Keratinocyte (primary cell): ENCODE results near the gene DIS3L2. TPM values are rescaled to one million over a fixed set of nuclear protein-coding genes. Genes with fewer than 3 reads are reported as not detected.

Experiments
- DNase-seq: peaks from one replicate; pipeline ENCODE4 v3.0.0-alpha.2; 2011; ENCODE audit warnings: low read depth, missing footprints, low spot score
- FAIRE-seq: peaks from 2 replicates; lab custom pipeline; 2011; peaks lifted over from hg19 to GRCh38; lab: Jason Lieb, UNC
- H2AFZ ChIP-seq: 2 replicates; pipeline ENCODE4 v1.6.0; 2012; ENCODE audit warnings: low read length, control low read depth, inconsistent platforms; ENCODE audit not compliant: control insufficient read depth
- H3K27ac ChIP-seq: 2 replicates; pipeline ENCODE4 v1.5.1; 2011; ENCODE audit warnings: low read length; ENCODE audit not compliant: control insufficient read depth, insufficient read depth
- H3K27me3 ChIP-seq: 3 replicates; pipeline ENCODE4 v1.6.0; 2011; ENCODE audit warnings: low read length; ENCODE audit not compliant: control insufficient read depth, insufficient read depth; ENCODE audit errors: extremely low read depth
- H3K36me3 ChIP-seq, 2 experiments: 2 replicates in 1 of 2; 3 replicates in 1 of 2; pipeline ENCODE4 v1.5.1; 2011; ENCODE audit warnings: low read length in 2 of 2, mild to moderate bottlenecking in 1 of 2; ENCODE audit not compliant: control insufficient read depth in 2 of 2, insufficient read depth in 2 of 2; ENCODE audit errors: extremely low read depth in 1 of 2
- H3K4me1 ChIP-seq: 3 replicates; pipeline ENCODE4 v1.5.1; 2011; ENCODE audit warnings: low read length; ENCODE audit not compliant: control insufficient read depth, insufficient read depth; ENCODE audit errors: extremely low read depth
- H3K4me2 ChIP-seq: 3 replicates; pipeline ENCODE4 v1.6.0; 2011; ENCODE audit warnings: low read depth, low read length; ENCODE audit not compliant: control insufficient read depth, insufficient read depth; ENCODE audit errors: extremely low read depth
- H3K4me3 ChIP-seq, 3 experiments: fragments of 200-600 bp in 1 of 3; sonication (generic) in 1 of 3; 2 replicates in 2 of 3; 3 replicates in 1 of 3; pipeline ENCODE4 v1.5.1; 2011 to 2016; ENCODE audit warnings: low read length in 3 of 3, mild to moderate bottlenecking in 3 of 3, control low read depth in 2 of 3, inconsistent platforms in 1 of 3, low read depth in 1 of 3, mixed read lengths in 1 of 3, mixed run types in 1 of 3, moderate library complexity in 1 of 3; ENCODE audit not compliant: control insufficient read depth in 2 of 3, insufficient read depth in 2 of 3; ENCODE audit errors: extremely low read depth in 1 of 3
- H3K79me2 ChIP-seq: 2 replicates; pipeline ENCODE4 v1.6.0; 2012; ENCODE audit warnings: low read length; ENCODE audit not compliant: control insufficient read depth, insufficient read depth
- H3K9ac ChIP-seq: 3 replicates; pipeline ENCODE4 v1.6.0; 2011; ENCODE audit warnings: low read length; ENCODE audit not compliant: control insufficient read depth, insufficient read depth; ENCODE audit errors: extremely low read depth
- H3K9me1 ChIP-seq: 3 replicates; pipeline ENCODE4 v1.6.0; 2011; ENCODE audit warnings: low read length; ENCODE audit not compliant: control insufficient read depth, insufficient read depth; ENCODE audit errors: extremely low read depth
- H3K9me3 ChIP-seq: 2 replicates; pipeline ENCODE4 v1.5.1; 2012; ENCODE audit warnings: low read depth, low read length; ENCODE audit not compliant: control insufficient read depth
- H4K20me1 ChIP-seq: 3 replicates; pipeline ENCODE4 v1.6.0; 2011; ENCODE audit warnings: low read length; ENCODE audit not compliant: control insufficient read depth, insufficient read depth; ENCODE audit errors: extremely low read depth
- CTCF ChIP-seq, 3 experiments: IDR thresholded peaks in 1 of 3; conservative IDR thresholded peaks in 1 of 3; optimal IDR thresholded peaks in 1 of 3; 2 replicates in 2 of 3; 3 replicates in 1 of 3; pipeline versions ENCODE3 to v1.5.1; 2011; ENCODE audit warnings: low read length in 3 of 3, mild to moderate bottlenecking in 3 of 3, moderate library complexity in 2 of 3, control low read depth in 1 of 3, inconsistent platforms in 1 of 3; ENCODE audit not compliant: insufficient read depth in 2 of 3; ENCODE audit errors: extremely low read depth in 1 of 3
- EZH2 ChIP-seq: IDR thresholded peaks from one replicate; pipeline ENCODE4 v1.6.1; 2012; ENCODE audit warnings: inconsistent platforms, mild to moderate bottlenecking, low read length, moderate library complexity
- dilution Hi-C: fragments of 300-500 bp; cut with MboI; formaldehyde crosslinking; loops from one replicate; pipeline ENCODE4 v1.7.0; 2020; ENCODE audit warnings: low sequenced_read_pairs; ENCODE audit not compliant: extremely low pct_ligation_motif_present
- polyA plus RNA-seq, 5 experiments: library from polyadenylated mRNA; depleted of rRNA in 3 of 5; stranded (reverse) in 3 of 5; stranded (forward) in 1 of 5; unstranded in 1 of 5; fragments of >200 nt; gene quantifications; 1 replicate in 1 of 5; 2 replicates in 3 of 5; 3 replicates in 1 of 5; pipeline versions ENCODE4 v1.2.1 to v1.2.3, GENCODE V29; 2011 to 2012; ENCODE audit warnings: missing spikeins in 2 of 5, low read depth in 1 of 5, low replicate concordance in 1 of 5

Gene DIS3L2
- polyA plus RNA-seq, 1 donor (not counting 4 experiments of a cell fraction or from before 2014, with no cell fraction given), result 8.6 TPM

GRCh38 chr2:231923010-231923344 lies 38.5 kb upstream of the DIS3L2 start:
- H4K20me1 ChIP-seq, result no peaks in the 10 kb centered on the region
- H3K4me3 ChIP-seq, result no peak overlapping the region
- FAIRE-seq (no peak), DNase-seq (no peak)
- H3K9ac ChIP-seq, result no peak overlapping the region
- no peak overlapping the region for H2AFZ ChIP-seq
- no peaks in the 10 kb centered on the region for H3K9me3 ChIP-seq
- H3K27ac ChIP-seq, result no peak overlapping the region
- H3K9me1 ChIP-seq, result no peaks in the 10 kb centered on the region
- no peaks in the 10 kb centered on the region for H3K79me2 ChIP-seq
- peaks cover 45% of the 10 kb centered on the region for H3K27me3 ChIP-seq
- H3K4me1 ChIP-seq, result peaks cover 13% of the 10 kb centered on the region
- TF ChIP-seq EZH2 (no peak), CTCF (optimal IDR thresholded peaks at IDR 0.05 in 1 of 3, IDR thresholded peaks at IDR 0.05 in 1 of 3, conservative IDR thresholded peaks at IDR 0.05 in 1 of 3; ENCODE audit: extremely low read depth in 1 of 3, insufficient read depth in 2 of 3, low read length in 3 of 3) (no peak)
- dilution Hi-C loops, result no loop called here
- no peak overlapping the region for H3K4me2 ChIP-seq
- no peaks in the 10 kb centered on the region for H3K36me3 ChIP-seq

GRCh38 chr2:231923951-231924888 lies 37.3 kb upstream of the DIS3L2 start:
- no peak overlapping the region for H3K9ac ChIP-seq
- no peaks in the 10 kb centered on the region for H3K79me2 ChIP-seq
- H3K9me3 ChIP-seq, result no peaks in the 10 kb centered on the region
- H3K4me2 ChIP-seq, result no peak overlapping the region
- H3K36me3 ChIP-seq, result no peaks in the 10 kb centered on the region
- no peak overlapping the region for H3K27ac ChIP-seq
- no peak overlapping the region for H3K4me3 ChIP-seq
- peaks cover 13% of the 10 kb centered on the region for H3K4me1 ChIP-seq
- no peak for DNase-seq
- dilution Hi-C loops, result no loop called here
- H2AFZ ChIP-seq, result no peak overlapping the region
- peaks cover 57% of the 10 kb centered on the region for H3K27me3 ChIP-seq
- FAIRE-seq, result no peak
- H3K9me1 ChIP-seq, result no peaks in the 10 kb centered on the region
- TF ChIP-seq EZH2 (peak; percentile 31), CTCF (optimal IDR thresholded peaks at IDR 0.05 in 1 of 3, IDR thresholded peaks at IDR 0.05 in 1 of 3, conservative IDR thresholded peaks at IDR 0.05 in 1 of 3; ENCODE audit: extremely low read depth in 1 of 3, insufficient read depth in 2 of 3, low read length in 3 of 3) (no peak)
- no peaks in the 10 kb centered on the region for H4K20me1 ChIP-seq
